Measurements from ENCODE around the gene CROCC.
"Not testable (repeated sequence)": the region's sequence is repeated elsewhere in the genome, so short reads cannot be mapped to it uniquely, and the experiment has no call there.

GRCh38 chr1:16895233-16895597 is 26.5 kb upstream of the CROCC start:
- not testable (repeated sequence) for TF ChIP-seq CTCF (IDR thresholded peaks at IDR 0.05; ENCODE audit: insufficient read depth, low read length); SPI1 (IDR thresholded peaks at IDR 0.05; ENCODE audit: borderline replicate concordance, low read depth); POLR2AphosphoS5 (IDR thresholded peaks at IDR 0.05; ENCODE audit: low read depth); REST (IDR thresholded peaks at IDR 0.05; ENCODE audit: insufficient replicate concordance, low read depth)
